ENCODE results near the gene CAD.

Gene CAD

GRCh38 chr2:27258051-27258450, 40.9 kb downstream of the CAD start:
- no peak for ATAC-seq (ENCODE audit: low read depth)
- Histone ChIP-seq H3K4me1 (ENCODE audit: insufficient read depth, poor library complexity, severe bottlenecking) (no peaks in the 10 kb centered on the region), H3K27ac (ENCODE audit: poor library complexity, severe bottlenecking) (no peak overlapping the region), H3K36me3 (ENCODE audit: low read depth) (no peaks in the 10 kb centered on the region), H3K27me3 (ENCODE audit: insufficient read depth, poor library complexity, severe bottlenecking) (peaks cover 29% of the 10 kb centered on the region), H3K4me3 (ENCODE audit: severe bottlenecking) (no peak overlapping the region), H3K9me3 (ENCODE audit: severe bottlenecking) (no peaks in the 10 kb centered on the region)
- no peak for DNase-seq (ENCODE audit: low spot score)
- TF ChIP-seq CTCF (IDR thresholded peaks at IDR 0.05; ENCODE audit: poor library complexity, severe bottlenecking) = no peak

DNA sequence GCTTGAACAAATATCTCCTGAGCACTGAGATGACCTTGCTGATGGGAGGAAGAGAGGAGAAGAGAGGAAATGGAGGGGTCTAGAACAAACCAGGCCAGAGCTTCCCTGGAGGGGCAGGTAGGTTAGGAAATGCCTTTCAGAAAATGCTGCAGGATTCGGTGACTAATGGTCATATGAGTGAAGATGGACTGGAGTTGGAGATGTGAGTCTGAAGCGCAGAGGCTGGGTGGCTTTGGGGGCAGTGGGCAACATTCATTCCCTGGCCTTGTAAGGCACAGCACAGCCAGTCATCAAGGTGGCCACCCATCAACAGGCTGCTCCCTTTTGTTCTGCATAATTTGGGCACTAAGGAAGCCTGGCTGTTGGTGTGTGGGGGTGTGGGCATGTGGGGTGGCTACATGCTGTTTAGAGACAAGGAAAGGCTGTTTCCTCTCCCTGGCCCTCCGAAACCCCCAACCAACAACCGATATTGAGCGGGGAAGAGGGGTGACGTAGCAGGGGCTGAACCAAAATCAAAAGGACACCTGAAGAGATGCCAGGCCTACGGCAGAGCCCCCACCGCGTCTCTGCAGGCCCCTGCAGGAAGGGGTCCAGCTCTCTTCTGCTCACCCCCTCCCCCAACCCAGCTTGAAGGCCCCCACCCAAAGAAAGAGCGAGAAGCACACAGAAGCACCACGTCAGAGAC, 44.2 kb downstream of the CAD start:
- no peak overlapping the region for H3K27ac ChIP-seq (ENCODE audit: poor library complexity, severe bottlenecking)
- H3K4me3 ChIP-seq (ENCODE audit: severe bottlenecking) = no peak overlapping the region
- H3K36me3 ChIP-seq (ENCODE audit: low read depth) = no peaks in the 10 kb centered on the region
- no peak for TF ChIP-seq CTCF (IDR thresholded peaks at IDR 0.05; ENCODE audit: poor library complexity, severe bottlenecking)
- peaks cover 60% of the 10 kb centered on the region for H3K27me3 ChIP-seq (ENCODE audit: insufficient read depth, poor library complexity, severe bottlenecking)
- H3K9me3 ChIP-seq (ENCODE audit: severe bottlenecking) = no peaks in the 10 kb centered on the region
- ATAC-seq (ENCODE audit: low read depth) (no peak), DNase-seq (ENCODE audit: low spot score) (no peak)
- no peaks in the 10 kb centered on the region for H3K4me1 ChIP-seq (ENCODE audit: insufficient read depth, poor library complexity, severe bottlenecking)

- H3K9me3 ChIP-seq (ENCODE audit: severe bottlenecking) = no peaks in the 10 kb centered on the region
- H3K4me3 ChIP-seq (ENCODE audit: severe bottlenecking) = peak overlapping the region; percentile 37
- no peak for TF ChIP-seq CTCF (IDR thresholded peaks at IDR 0.05; ENCODE audit: poor library complexity, severe bottlenecking)
- no peak for DNase-seq (ENCODE audit: low spot score)
- H3K27me3 ChIP-seq (ENCODE audit: insufficient read depth, poor library complexity, severe bottlenecking) = peaks cover 63% of the 10 kb centered on the region
- no peaks in the 10 kb centered on the region for H3K36me3 ChIP-seq (ENCODE audit: low read depth)
- no peak for ATAC-seq (ENCODE audit: low read depth)
- no peak overlapping the region for H3K27ac ChIP-seq (ENCODE audit: poor library complexity, severe bottlenecking)
- no peaks in the 10 kb centered on the region for H3K4me1 ChIP-seq (ENCODE audit: insufficient read depth, poor library complexity, severe bottlenecking)
These were observed 44.7 kb downstream of the CAD start for GRCh38 chr2:27261926-27262298.

DNA sequence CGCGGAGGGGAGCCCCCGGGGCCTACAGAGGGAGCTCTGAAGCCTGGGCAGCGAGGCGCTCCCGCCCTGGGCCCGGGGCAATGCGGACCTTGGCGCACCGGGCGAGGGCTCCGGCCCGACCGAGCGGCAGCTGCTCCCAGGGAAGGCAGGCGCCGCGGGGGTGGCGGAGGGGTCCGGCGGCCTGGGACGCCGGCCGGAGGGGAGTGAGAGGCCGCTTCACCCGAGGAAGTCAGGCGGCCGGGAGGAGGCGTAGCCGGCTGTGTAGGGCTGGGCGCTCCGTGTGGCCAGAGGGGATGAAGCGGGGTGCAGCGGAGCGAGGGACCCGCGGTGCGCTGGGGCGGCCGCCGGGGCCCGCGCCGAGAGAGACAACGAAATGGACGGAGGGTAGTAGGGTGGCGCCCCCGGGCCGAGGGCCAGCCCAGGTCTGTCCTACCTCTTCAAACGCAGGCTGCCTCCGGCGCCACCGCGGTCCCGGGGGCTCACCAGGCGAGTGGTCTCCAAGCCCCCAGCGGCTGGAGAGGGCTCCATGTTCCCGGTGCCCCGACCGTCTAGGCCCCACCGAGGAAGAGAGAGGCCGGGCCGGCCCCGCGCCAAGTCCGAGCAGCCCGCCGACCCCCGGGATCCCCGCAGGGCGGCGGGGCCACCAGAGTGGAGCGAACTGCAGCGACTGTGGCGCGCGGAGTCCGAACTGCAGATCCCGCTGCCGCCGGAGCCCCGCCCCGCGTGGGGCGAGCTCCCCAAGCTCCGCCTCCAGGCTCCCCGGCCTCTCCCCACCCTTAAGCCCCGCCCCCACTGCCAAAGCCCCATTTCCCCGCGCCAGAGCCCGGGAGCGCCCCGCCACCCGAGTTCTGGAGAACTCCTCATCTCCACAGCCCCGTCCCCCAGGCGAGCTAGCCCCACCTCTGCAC, 45.5 kb downstream of the CAD start, which contains the start of gene SLC30A3:
Gene SLC30A3, minus strand, starts transcription at position 669 of the 908 bp plus-strand sequence. Its CDS starts 141 bp downstream, at position 528.
- Histone ChIP-seq H3K27me3 (ENCODE audit: insufficient read depth, poor library complexity, severe bottlenecking) (peaks cover 63% of the 10 kb centered on the region), H3K4me3 (ENCODE audit: severe bottlenecking) (peak within 1 kb of the TSS; percentile 37), H3K27ac (ENCODE audit: poor library complexity, severe bottlenecking) (no peak within 1 kb of the TSS), H3K4me1 (ENCODE audit: insufficient read depth, poor library complexity, severe bottlenecking) (no peaks in the 10 kb centered on the region), H3K9me3 (ENCODE audit: severe bottlenecking) (no peaks in the 10 kb centered on the region), H3K36me3 (ENCODE audit: low read depth) (no peaks in the 10 kb centered on the region)
- ATAC-seq (ENCODE audit: low read depth) = peak; percentile 71
- TF ChIP-seq CTCF (IDR thresholded peaks at IDR 0.05; ENCODE audit: poor library complexity, severe bottlenecking) = peak; percentile 13
- no peak for DNase-seq (ENCODE audit: low spot score)
